Tibial nerve (tissue), 4 donors: Measurements from ENCODE around the gene RASAL2.

Experiments used
- EP300 ChIP-seq, 2 donors: sonication (generic); formaldehyde crosslinking; IDR thresholded peaks; one replicate each; pipeline ENCODE4 v1.6.1; 2017; ENCODE audit warnings: antibody characterized with exemption in 2 of 2, mild to moderate bottlenecking in 1 of 2
- POLR2A ChIP-seq, 2 donors: fragments of 450-650 bp; IDR thresholded peaks; one replicate each; pipeline ENCODE4 v1.6.1; 2017; ENCODE audit warnings: antibody characterized with exemption in 2 of 2, mild to moderate bottlenecking in 2 of 2, moderate library complexity in 2 of 2
- TF ChIP-seq, protein P1 (sequence below), 5 experiments: fragments of 200-600 bp in 3 of 5; fragments of 450-650 bp in 2 of 5; sonication (generic) in 3 of 5; IDR thresholded peaks; one replicate each; pipeline ENCODE4 v1.5.1; 2016 to 2019; ENCODE audit warnings: antibody characterized with exemption in 5 of 5, mild to moderate bottlenecking in 3 of 5, moderate library complexity in 2 of 5

DNA sequence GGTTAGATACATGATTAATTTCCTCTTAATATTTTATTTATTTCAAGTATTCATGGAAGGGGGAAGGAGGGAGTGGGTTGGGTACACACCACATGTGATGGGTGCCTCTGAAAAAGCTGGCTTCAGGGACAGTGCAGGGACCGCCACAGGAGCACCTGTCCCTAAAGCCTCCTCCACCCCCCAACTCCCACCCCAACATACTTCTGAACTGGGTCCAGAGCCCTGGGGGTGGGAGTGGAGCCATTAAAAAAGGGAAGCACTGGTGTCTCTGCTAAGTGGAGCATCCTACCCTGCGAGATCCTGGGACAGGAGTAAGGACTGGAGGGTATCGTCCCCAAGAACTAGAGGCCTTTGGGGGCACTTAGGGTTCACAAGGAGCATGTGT is 408.4 kb downstream of the RASAL2 start:
- TF ChIP-seq, protein P1, sequence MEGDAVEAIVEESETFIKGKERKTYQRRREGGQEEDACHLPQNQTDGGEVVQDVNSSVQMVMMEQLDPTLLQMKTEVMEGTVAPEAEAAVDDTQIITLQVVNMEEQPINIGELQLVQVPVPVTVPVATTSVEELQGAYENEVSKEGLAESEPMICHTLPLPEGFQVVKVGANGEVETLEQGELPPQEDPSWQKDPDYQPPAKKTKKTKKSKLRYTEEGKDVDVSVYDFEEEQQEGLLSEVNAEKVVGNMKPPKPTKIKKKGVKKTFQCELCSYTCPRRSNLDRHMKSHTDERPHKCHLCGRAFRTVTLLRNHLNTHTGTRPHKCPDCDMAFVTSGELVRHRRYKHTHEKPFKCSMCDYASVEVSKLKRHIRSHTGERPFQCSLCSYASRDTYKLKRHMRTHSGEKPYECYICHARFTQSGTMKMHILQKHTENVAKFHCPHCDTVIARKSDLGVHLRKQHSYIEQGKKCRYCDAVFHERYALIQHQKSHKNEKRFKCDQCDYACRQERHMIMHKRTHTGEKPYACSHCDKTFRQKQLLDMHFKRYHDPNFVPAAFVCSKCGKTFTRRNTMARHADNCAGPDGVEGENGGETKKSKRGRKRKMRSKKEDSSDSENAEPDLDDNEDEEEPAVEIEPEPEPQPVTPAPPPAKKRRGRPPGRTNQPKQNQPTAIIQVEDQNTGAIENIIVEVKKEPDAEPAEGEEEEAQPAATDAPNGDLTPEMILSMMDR (IDR thresholded peaks at IDR 0.05): no peak
- TF ChIP-seq EP300 (IDR thresholded peaks at IDR 0.05) (no peak), POLR2A (IDR thresholded peaks at IDR 0.05) (no peak)
